MM.1S (cell line): Measurements from ENCODE around the gene TMEM161B.
"Not testable (repeated sequence)": the region's sequence is repeated elsewhere in the genome, so short reads cannot be mapped to it uniquely, and the experiment has no call there.

ENCODE experiments used
- DNase-seq: peaks from one replicate; pipeline ENCODE4 v3.0.0-alpha.2; 2015
- H2AFZ ChIP-seq: fragments of 300-600 bp; sonication (generic); 2 replicates; pipeline ENCODE4 v1.6.0; 2016; ENCODE audit warnings: antibody characterized with exemption, low read length
- H3F3A ChIP-seq: fragments of 300-600 bp; sonication (generic); 2 replicates; pipeline ENCODE4 v1.6.1; 2016; ENCODE audit warnings: mild to moderate bottlenecking, antibody characterized with exemption, low read length, moderate library complexity, mixed read lengths; ENCODE audit not compliant: insufficient read depth
- H3K27ac ChIP-seq: fragments of 300-600 bp; sonication (generic); 2 replicates; pipeline ENCODE4 v1.5.1; 2016; ENCODE audit warnings: mild to moderate bottlenecking, low read length
- H3K27me3 ChIP-seq: fragments of 300-600 bp; sonication (generic); replicated peaks from 2 replicates; pipeline ENCODE4 v1.6.0; 2016; ENCODE audit warnings: low read length; ENCODE audit not compliant: insufficient read depth
- H3K36me3 ChIP-seq: fragments of 300-600 bp; sonication (generic); replicated peaks from 2 replicates; pipeline ENCODE4 v1.6.1; 2016; ENCODE audit warnings: mild to moderate bottlenecking, low read length, mixed read lengths; ENCODE audit not compliant: insufficient read depth
- H3K4me1 ChIP-seq: fragments of 300-600 bp; sonication (generic); 2 replicates; pipeline ENCODE4 v1.6.1; 2016; ENCODE audit warnings: low read length, mixed read lengths
- H3K4me2 ChIP-seq: fragments of 300-600 bp; sonication (generic); 2 replicates; pipeline ENCODE4 v1.6.0; 2016; ENCODE audit warnings: low read depth, low read length
- H3K4me3 ChIP-seq: fragments of 300-600 bp; sonication (generic); 2 replicates; pipeline ENCODE4 v1.5.1; 2016; ENCODE audit warnings: low read length, mixed read lengths
- H3K79me2 ChIP-seq: fragments of 300-600 bp; sonication (generic); 2 replicates; pipeline ENCODE4 v1.6.1; 2016; ENCODE audit warnings: mixed run types, low read length, mixed read lengths
- H3K9ac ChIP-seq: fragments of 300-600 bp; sonication (generic); 2 replicates; pipeline ENCODE4 v1.6.1; 2016; ENCODE audit warnings: low read length, mixed read lengths
- H3K9me2 ChIP-seq: fragments of 300-600 bp; sonication (generic); replicated peaks from 2 replicates; pipeline ENCODE4 v1.6.1; 2016; ENCODE audit warnings: mild to moderate bottlenecking, low read length, mixed read lengths; ENCODE audit not compliant: insufficient read depth
- H3K9me3 ChIP-seq: fragments of 300-600 bp; sonication (generic); replicated peaks from 2 replicates; pipeline ENCODE4 v1.6.1; 2016; ENCODE audit warnings: mild to moderate bottlenecking, low read length, mixed read lengths; ENCODE audit not compliant: insufficient read depth
- H4K20me1 ChIP-seq: fragments of 300-600 bp; sonication (generic); 2 replicates; pipeline ENCODE4 v1.6.1; 2016; ENCODE audit warnings: mild to moderate bottlenecking, low read length, moderate library complexity, mixed read lengths; ENCODE audit not compliant: insufficient read depth
- EZH2 ChIP-seq: fragments of 300-600 bp; sonication (generic); optimal IDR thresholded peaks from 2 replicates; pipeline ENCODE3; 2017; ENCODE audit warnings: low read depth, mild to moderate bottlenecking, antibody characterized with exemption, low read length, mixed read lengths
- EZH2phosphoT487 ChIP-seq: fragments of 300-600 bp; sonication (generic); IDR thresholded peaks from 2 replicates; pipeline ENCODE4 v1.6.1; 2018; ENCODE audit warnings: antibody characterized with exemption, low read length
- TF ChIP-seq, protein P1 (sequence below): fragments of 300-600 bp; sonication (generic); IDR thresholded peaks from 2 replicates; pipeline ENCODE4 v1.5.1; 2016; ENCODE audit warnings: antibody characterized with exemption, low read length, mixed read lengths

TMEM161B gene

GRCh38 chr5:88245241-88245892, 23.3 kb downstream of the TMEM161B start:
- H3K27ac ChIP-seq: no peak overlapping the region
- H3K4me3 ChIP-seq: no peak overlapping the region
- H3K4me1 ChIP-seq: no peaks in the 10 kb centered on the region
- TF ChIP-seq, protein P1, sequence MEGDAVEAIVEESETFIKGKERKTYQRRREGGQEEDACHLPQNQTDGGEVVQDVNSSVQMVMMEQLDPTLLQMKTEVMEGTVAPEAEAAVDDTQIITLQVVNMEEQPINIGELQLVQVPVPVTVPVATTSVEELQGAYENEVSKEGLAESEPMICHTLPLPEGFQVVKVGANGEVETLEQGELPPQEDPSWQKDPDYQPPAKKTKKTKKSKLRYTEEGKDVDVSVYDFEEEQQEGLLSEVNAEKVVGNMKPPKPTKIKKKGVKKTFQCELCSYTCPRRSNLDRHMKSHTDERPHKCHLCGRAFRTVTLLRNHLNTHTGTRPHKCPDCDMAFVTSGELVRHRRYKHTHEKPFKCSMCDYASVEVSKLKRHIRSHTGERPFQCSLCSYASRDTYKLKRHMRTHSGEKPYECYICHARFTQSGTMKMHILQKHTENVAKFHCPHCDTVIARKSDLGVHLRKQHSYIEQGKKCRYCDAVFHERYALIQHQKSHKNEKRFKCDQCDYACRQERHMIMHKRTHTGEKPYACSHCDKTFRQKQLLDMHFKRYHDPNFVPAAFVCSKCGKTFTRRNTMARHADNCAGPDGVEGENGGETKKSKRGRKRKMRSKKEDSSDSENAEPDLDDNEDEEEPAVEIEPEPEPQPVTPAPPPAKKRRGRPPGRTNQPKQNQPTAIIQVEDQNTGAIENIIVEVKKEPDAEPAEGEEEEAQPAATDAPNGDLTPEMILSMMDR: no peak
- TF ChIP-seq EZH2phosphoT487 (no peak), EZH2 (no peak)
- DNase-seq: no peak
- no peaks in the 10 kb centered on the region for H3K9me3 ChIP-seq
- peaks cover 93% of the 10 kb centered on the region for H3K79me2 ChIP-seq
- H3K9me2 ChIP-seq: no peaks in the 10 kb centered on the region
- no peak overlapping the region for H3K9ac ChIP-seq
- H3F3A ChIP-seq: no peaks in the 10 kb centered on the region
- no peaks in the 10 kb centered on the region for H3K27me3 ChIP-seq
- H4K20me1 ChIP-seq: peaks cover 20% of the 10 kb centered on the region
- H3K4me2 ChIP-seq: no peak overlapping the region
- peaks cover under 1% of the 10 kb centered on the region; the same call in 1 of the 2 replicates for H3K36me3 ChIP-seq
- no peak overlapping the region for H2AFZ ChIP-seq

- Histone ChIP-seq H3K4me1 (no peaks in the 10 kb centered on the region), H4K20me1 (peaks cover 20% of the 10 kb centered on the region), H3K79me2 (peaks cover 93% of the 10 kb centered on the region), H3K27ac (no peak overlapping the region), H3K4me3 (no peak overlapping the region), H3K4me2 (no peak overlapping the region), H3K36me3 (peaks cover 7% of the 10 kb centered on the region; the same call in 1 of the 2 replicates), H3F3A (no peaks in the 10 kb centered on the region), H2AFZ (no peak overlapping the region), H3K9me3 (no peaks in the 10 kb centered on the region), H3K9me2 (no peaks in the 10 kb centered on the region), H3K9ac (no peak overlapping the region), H3K27me3 (no peaks in the 10 kb centered on the region)
- DNase-seq: no peak
- TF ChIP-seq EZH2phosphoT487: no peak
- TF ChIP-seq EZH2: no peak
- TF ChIP-seq, protein P1: no peak
These were observed 24.0 kb downstream of the TMEM161B start for GRCh38 chr5:88244686-88245085.

- H3K9me2 ChIP-seq, H3K4me3 ChIP-seq, H3K4me1 ChIP-seq, H3K36me3 ChIP-seq, H3K27me3 ChIP-seq, DNase-seq, H3K9me3 ChIP-seq, H3F3A ChIP-seq, H2AFZ ChIP-seq, H3K4me2 ChIP-seq, H3K27ac ChIP-seq, H3K9ac ChIP-seq: not testable (repeated sequence)
- H4K20me1 ChIP-seq: peaks cover 16% of the 10 kb centered on the region
- H3K79me2 ChIP-seq: peaks cover 86% of the 10 kb centered on the region
These were observed 25.2 kb downstream of the TMEM161B start for GRCh38 chr5:88243493-88243892.

DNA sequence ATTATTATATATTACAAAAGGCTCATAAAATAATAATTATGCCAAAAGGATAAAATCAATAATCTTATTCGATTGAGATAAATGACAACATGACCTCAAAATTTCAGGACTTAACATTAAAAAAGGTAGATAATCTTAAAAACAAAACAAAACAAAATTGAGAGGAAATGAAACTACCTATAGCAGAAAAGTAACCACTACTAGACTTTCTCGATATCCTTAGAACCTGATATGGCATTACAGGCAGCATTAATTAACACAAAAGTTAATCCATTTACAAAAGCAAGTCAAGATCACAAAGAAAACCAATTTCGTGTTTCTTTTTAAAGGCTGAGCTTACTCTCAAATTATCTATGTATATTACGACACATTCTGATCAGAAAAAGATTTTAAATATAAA, 29.9 kb downstream of the TMEM161B start:
- H3K27me3 ChIP-seq: no peaks in the 10 kb centered on the region
- no peak overlapping the region for H3K4me3 ChIP-seq
- DNase-seq: no peak
- no peaks in the 10 kb centered on the region for H3F3A ChIP-seq
- no peak overlapping the region for H3K4me2 ChIP-seq
- H2AFZ ChIP-seq: no peak overlapping the region
- H3K79me2 ChIP-seq: peaks cover 48% of the 10 kb centered on the region
- peaks cover 7% of the 10 kb centered on the region; the same call in 1 of the 2 replicates for H3K36me3 ChIP-seq
- no peaks in the 10 kb centered on the region for H3K9me2 ChIP-seq
- H3K9ac ChIP-seq: no peak overlapping the region
- H3K27ac ChIP-seq: no peak overlapping the region
- no peaks in the 10 kb centered on the region; the same call in 1 of the 2 replicates for H4K20me1 ChIP-seq
- no peaks in the 10 kb centered on the region for H3K9me3 ChIP-seq
- TF ChIP-seq, protein P1: no peak
- TF ChIP-seq EZH2 (no peak), EZH2phosphoT487 (no peak)
- H3K4me1 ChIP-seq: 0 out of 2 replicates have a peak, but pooled peaks cover 4% of the 10 kb centered on the region
